ENCODE results near the gene ATG7. TPM values are rescaled to one million over a fixed set of nuclear protein-coding genes. Genes with fewer than 3 reads are reported as not detected.

Gene ATG7, protein sequence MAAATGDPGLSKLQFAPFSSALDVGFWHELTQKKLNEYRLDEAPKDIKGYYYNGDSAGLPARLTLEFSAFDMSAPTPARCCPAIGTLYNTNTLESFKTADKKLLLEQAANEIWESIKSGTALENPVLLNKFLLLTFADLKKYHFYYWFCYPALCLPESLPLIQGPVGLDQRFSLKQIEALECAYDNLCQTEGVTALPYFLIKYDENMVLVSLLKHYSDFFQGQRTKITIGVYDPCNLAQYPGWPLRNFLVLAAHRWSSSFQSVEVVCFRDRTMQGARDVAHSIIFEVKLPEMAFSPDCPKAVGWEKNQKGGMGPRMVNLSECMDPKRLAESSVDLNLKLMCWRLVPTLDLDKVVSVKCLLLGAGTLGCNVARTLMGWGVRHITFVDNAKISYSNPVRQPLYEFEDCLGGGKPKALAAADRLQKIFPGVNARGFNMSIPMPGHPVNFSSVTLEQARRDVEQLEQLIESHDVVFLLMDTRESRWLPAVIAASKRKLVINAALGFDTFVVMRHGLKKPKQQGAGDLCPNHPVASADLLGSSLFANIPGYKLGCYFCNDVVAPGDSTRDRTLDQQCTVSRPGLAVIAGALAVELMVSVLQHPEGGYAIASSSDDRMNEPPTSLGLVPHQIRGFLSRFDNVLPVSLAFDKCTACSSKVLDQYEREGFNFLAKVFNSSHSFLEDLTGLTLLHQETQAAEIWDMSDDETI
- 38.3 and 41.9 TPM in 2 replicates for total RNA-seq

DNA sequence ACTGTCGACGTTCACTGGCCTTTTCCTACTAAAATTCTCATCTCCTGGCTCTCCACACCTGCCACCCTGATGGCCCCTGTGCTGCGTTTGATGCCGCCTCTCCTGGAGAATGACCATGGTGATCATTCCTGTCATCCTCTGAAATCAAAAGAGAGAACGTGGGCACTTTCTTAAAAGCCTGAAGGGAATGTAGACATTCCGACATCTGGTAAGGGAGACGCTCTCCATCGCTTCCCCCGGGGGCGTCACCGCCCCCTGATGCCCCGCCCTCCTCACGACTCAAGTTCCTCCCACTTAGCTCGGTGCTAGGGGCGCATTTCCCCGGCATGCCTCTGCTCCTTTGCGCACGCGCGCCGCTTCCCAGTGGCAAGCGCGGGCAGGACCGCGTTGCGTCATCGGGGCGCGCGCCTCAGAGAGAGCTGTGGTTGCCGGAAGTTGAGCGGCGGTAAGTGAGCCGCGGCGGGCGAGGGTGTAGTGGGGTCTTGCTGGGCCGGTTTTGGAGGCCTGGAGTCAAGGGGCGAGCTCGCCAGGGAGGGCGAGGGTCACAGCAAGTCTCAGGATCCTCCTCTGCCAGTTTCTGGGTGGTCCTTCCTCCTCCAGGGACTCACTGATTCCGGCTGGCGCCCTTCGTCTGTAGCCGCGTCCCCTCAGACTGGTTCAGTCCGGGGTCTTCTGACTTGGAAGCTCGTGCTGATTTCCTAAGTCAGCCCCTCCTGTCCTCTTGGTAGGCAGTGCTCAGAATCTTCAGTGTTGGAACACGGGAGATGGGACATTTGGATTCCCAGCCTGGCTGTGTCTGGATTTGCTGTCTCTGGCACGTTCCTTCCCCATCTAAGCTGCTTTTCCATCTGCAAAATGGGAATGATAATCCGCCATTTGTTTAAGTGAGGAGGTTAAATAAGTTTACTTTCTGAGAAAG lies at the start of gene ATG7:
TSS of gene ATG7 (plus strand) at position 412 of the 919 bp plus-strand sequence. CDS start 26,299 bp downstream, outside the sequence.
- intact Hi-C loops (cut with micrococcal nuclease): loop anchor here (1.0 to 2.0 kb wide), 6 partner anchors 19 to 447 kb away; no protein-coding TSS in a partner anchor

DNA sequence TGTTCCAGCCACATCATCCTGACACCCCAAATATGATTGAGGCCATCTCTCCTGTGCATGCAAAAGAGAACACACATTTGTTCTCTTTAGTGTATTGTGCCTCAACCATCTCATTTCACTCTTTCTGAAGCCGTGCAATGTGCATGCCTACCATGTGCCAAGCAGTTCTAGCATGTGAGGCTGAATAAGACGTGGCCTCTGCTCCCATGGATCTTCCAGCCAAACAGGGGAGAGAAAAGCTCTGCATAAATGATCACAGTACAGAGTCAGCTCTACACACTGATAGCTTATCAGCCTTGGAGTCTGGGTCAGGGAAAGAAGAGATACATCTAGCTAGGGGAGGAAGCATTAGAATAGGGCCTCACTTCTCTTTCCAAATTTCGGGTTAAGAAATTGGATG lies 48.2 kb upstream of the ATG7 start:
- intact Hi-C loops (cut with micrococcal nuclease): no loop called here

DNA sequence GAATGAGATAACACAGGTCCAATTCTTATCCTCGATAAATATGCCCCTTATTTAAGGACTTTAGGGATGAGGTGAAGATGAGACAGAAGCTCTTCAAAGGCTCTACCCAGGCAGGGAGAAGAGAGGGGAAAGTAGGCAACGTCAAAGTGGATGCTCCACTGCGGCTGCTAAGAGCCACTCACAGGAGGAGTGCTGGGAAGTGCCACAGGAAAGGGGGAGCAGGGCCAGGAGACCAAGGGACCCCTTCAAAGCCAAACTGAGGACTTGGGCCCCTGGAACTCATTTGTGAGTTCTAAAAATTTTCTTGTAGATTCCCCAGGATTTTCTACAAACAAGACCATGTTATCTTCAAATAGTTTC lies 47.3 kb upstream of the ATG7 start:
- intact Hi-C loops (cut with micrococcal nuclease): no loop called here

DNA sequence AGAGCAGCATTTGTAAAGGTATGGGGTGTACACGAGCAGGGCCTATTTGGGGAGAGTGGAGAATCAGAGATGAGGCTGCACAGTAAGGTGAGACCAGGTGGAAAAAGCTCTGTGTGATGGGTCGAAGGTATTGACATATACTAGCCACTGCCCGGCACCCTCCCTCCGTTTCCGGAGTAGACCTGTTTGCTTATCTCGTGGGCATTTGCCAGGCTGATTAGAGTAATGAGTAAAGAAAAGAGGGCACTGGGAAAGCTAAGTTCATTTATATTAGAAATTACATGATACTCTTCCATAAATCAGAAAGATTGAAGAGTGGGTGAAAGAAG lies 46.2 kb upstream of the ATG7 start:
- intact Hi-C loops (cut with micrococcal nuclease): no loop called here

DNA sequence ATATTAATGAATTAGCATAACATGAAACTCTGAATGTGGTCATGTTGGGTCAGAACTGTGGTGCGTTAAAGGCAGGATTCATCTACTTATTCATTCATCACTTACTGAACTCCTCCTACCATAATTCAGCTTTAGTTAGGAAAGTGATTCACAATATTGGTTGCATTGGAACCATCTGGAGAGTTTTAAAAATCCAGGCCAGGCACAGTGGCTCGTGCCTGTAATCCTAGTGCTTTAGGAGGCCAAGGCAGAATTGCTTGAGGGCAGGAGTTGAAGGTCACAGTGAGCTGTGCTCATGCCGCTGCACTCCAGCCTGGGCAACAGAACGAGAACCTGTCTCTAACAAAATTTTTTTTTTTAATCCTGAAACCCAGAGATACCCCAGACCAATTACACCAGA lies 44.2 kb upstream of the ATG7 start:
- intact Hi-C loops (cut with micrococcal nuclease): no loop called here

DNA sequence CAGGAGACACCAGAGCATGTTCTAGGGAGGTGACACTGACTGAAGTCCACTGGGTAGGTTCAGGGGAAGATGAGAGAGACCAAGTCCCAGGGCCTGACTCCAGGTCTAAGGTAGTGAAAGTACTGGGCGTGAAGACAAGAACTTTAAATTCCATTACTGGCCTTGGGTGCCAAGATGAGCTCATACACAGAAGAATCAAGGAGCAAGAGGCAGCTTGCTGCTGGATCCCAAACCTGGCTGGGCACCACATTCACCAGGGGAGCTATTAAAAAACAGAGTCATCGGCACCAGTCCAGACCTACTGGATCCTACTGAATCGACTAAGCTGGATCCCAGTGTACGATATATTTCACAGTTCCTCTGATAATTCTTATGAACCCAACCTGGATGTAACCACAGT lies 42.1 kb upstream of the ATG7 start:
- intact Hi-C loops (cut with micrococcal nuclease): no loop called here

DNA sequence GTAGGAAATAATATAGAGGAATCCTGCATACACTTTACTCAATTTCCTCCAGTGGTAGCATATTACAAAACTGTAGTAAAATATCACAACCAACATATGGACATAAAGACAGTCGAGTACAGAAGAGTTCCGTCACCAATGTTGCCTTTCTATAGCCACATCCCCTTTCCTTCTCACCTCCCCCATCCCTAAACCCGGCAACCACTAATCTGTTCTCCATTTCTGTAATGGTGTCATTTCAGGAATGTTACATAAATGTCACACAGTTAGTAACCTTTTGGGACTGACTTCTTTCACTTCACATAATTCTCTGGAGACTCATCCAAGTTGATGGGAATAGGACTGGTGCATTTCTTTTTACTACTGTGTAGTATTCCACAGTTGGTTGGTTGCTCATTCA lies 41.4 kb upstream of the ATG7 start:
- intact Hi-C loops (cut with micrococcal nuclease): no loop called here

DNA sequence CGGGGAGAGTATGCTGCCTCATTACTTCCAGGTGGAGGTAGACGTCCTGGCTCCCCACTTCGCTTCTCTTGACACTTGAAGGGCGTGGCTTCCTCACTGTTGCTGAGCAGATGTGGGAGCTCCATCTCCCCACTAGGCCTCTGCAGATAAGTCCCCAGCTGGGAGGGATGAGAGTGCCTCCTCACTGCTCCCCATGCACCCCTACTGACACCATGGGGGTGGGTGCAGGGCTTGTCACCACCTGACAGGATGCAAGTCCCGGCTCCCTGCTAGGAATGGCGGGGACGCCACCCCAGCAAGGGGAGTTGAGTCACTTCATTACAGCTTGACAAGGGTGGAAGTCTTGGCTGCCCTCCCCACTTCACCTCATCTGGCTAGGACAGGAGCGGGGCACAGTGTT lies 36.8 kb upstream of the ATG7 start:
- intact Hi-C loops (cut with micrococcal nuclease): no loop called here

DNA sequence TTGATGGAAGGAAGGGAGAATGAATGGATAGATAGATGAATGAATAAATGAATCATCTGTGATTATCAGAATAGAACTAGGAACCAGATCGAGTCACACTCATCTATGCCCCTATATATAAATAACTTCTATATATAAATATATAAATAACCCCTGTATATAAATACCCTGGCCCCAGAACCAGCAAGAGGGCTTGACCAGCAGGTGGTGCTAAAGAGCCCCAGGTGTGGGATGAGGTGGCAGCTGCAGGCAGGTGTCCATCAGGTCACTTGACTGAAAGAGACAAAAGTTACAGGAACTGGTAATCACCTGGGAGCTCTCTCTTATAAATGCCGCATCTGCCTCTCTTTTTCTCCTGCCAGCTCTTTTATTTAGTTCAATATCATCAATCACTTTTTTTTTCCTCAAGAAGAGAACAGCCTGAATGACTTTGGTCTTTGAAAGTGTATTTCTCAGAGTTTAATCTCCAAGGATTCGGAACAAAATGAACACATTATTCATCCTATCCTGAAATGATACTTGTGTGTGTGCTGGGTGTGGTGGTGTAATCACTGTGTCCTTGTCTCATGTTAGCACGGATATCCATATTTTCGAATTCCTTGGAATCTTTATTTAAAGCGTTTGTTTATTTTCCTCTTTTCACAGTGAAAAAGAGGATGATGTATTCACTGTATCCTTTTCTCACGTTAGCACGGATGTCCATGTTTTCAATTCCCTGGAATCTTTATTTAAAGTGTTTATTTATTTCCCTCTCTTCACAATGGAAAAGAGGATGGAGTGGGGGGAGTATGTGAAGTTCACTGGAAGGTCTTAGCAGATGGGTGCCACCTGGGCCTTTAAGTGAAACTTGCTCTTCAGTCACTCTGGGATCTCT lies 35.4 kb upstream of the ATG7 start:
- intact Hi-C loops (cut with micrococcal nuclease): loop anchor here (1.0 kb wide), 2 partner anchors 98 to 415 kb away; no protein-coding TSS in a partner anchor

DNA sequence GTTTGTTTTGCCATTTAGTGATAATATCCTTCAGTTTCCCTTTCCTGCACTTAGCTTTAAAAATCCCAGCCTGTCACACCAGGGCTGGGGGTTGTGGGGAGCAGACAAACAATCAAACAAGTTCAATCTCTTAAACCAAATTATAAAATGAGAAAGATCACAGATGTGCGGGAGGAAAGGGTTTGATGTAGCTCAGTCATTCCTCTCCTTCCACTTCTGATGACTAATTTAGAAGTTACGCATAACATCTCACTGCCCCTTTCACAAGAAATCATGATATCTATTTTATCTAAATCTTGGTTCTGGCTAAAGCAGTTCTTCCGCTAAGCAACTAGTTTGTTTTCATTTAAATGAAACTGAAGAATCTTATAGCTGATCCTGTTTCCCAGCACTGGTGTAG lies 34.1 kb upstream of the ATG7 start:
- intact Hi-C loops (cut with micrococcal nuclease): loop anchor here (1.0 to 2.0 kb wide), 2 partner anchors 35 to 388 kb away; partner anchors contain the start of gene ATG7

DNA sequence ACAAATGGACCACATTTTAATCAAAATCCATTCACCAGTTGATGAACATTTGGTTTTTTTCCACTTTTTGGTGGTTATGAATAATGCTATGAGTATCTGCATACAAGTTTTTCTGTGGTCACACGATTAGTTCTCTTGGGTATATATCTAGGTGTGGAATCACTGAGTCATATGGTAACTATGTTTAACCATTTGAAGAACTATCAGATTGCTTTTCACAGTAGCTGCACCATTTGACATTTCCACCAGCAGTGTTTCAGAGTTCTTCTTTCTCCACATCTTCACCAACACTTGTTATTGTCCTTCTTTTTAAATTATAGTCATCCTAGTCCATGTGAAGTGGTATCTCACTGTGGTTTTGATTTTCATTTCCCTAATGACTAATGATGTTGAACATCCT lies 33.3 kb upstream of the ATG7 start:
- intact Hi-C loops (cut with micrococcal nuclease): loop anchor here (1.0 to 2.0 kb wide), 2 partner anchors 34 to 387 kb away; partner anchors contain the start of gene ATG7

DNA sequence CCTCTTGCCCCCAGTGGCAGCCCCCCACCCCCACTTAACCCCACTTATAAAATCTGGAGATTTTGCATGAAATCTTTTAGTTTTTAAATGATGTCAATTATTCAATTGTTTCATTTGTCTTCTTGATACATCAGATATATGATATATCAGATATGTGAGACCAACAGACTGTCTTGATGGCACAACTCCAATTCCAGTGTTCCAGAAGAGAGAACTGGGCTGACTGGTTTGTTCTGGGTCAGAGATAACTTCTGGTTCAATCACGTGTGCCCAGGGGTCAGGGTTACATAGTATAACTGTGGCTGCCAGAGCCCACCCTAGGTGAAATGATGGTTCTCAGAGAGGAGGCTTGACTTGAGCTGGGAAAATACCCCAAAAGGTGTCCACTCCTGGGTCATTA lies 32.4 kb upstream of the ATG7 start:
- intact Hi-C loops (cut with micrococcal nuclease): loop anchor here (2.0 kb wide), 1 partner anchor 33 kb away; the partner anchor contains the start of gene ATG7

DNA sequence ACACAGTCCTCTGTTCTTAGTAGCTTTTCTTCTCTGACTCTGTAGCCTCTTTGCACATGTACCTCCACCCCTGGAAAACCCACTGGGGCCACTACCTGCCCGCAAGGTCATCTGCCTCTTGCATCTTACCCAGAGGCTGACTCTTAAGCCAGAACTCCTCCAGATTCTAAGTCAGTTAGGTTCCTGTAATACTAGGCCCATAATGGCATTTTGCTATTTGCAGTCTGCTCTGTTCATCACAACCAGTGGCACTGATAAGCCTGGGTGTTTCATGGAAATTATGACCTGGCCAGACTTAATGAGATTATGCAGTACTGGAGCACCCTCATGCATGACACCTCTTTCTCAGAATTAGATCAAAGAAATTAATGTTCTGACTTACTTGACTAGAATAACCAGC lies 31.7 kb upstream of the ATG7 start:
- intact Hi-C loops (cut with micrococcal nuclease): no loop called here

DNA sequence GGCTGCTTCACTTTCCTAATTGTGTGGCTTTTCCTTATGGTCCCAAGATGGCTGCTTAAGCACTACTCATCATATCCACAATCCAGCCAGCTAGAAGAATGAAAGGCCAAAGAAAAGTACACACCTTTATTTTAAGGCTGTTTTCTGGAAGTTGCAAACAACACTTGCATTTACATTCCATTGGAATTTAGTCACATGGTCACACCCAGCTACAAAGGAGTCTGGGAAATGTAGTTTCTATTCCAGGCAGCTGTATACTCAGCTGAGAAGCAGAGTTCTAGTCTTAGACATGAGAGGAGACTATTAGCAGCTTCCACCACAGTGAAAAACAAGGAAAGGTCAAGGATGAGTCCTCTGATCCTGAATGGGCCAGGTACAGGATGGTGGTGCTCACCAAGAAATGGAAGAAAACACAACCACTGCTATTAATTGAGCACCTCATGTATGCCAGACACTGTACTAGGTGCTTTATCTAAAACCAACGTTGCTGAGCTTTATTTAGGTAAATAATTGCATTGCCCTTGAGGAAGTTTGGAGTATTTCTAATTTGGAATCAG lies 28.0 kb upstream of the ATG7 start:
- intact Hi-C loops (cut with micrococcal nuclease): no loop called here

DNA sequence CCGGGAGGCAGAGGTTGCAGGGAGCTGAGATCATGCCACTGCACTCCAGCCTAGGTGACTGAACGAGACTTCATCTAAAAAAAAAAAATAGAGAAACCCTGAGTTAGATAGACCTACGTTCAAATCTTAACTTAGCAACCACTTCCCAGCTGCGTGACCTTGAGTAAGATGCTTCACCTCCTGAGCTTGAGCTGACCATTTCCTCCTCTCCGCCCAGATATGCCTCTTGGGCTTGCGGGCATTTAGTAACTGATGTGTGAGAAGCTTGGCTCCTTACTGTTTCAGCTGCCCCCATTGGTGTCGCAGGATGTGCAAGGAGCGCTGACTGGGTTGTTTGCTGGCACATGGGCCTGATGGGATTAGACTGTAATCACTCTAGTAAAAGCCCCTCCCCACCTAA lies 26.9 kb upstream of the ATG7 start:
- intact Hi-C loops (cut with micrococcal nuclease): no loop called here

DNA sequence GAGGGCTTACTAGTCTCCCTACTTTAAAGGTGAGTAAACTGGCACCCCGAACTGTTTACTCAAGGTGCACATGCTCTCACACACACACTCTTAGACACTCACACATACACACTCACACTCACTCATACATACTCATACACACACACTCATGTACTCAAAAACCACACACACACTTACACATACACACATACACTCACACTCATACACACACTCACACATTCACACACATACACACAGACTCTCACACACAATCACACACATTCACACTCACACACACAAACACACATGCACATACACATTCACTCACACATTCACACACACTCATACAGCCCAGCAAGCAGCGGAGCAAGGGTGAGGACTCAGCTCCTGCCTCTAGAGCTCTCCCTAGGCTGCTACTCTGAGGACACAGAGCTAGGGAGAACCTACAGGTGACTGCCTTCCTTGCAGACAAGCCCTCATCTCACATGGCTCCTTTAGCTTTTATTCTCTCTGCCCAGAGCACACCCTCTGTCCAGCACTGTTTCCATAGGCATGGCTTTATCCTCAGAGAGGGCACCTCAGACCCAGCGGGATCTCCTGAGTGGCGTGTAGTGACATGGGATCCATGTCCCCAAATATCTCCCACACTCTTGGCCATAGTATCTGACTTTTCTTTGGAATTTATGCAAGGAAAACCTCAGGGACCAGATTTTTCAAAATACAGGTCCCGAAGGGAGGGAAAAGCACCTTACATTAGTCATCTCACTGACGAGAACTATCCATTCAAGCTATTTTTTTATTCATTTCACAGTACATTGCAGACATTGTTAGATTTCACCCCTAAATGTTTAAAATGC lies 26.2 kb upstream of the ATG7 start:
- intact Hi-C loops (cut with micrococcal nuclease): no loop called here

DNA sequence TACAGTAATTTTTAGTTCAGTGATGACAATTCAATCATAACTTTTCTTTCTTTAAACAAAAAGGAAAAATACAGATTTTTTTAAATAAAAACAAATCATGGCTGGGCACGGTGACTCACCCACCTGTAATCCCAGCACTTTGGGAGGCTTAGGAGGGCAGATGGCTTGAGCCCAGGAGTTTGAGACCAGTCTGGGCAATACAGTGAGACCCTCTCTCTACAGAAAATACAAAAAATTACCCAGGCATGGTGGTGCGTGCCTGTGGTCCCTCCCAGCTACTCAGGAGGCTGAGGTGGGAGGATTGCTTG lies 25.6 kb upstream of the ATG7 start:
- intact Hi-C loops (cut with micrococcal nuclease): no loop called here

DNA sequence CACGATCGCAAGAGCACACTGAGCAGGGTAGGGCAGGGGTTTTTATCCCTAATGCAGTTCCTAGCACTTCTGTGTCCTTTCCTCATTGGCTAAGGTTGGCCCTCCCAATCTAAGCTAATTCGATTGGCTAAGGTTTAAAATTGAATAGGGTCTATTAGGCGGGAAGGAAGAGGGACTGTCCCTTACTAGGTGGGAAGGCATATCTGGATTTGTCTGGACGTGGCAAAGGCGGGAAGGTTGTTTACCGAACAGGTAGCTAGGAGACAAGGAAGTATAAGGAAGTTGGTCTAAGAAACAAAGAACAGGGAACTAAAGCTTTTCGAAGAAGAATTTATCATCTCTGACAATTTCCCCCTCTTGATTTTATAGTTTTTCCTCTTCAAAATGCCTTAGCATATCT lies 24.8 kb upstream of the ATG7 start:
- intact Hi-C loops (cut with micrococcal nuclease): no loop called here

DNA sequence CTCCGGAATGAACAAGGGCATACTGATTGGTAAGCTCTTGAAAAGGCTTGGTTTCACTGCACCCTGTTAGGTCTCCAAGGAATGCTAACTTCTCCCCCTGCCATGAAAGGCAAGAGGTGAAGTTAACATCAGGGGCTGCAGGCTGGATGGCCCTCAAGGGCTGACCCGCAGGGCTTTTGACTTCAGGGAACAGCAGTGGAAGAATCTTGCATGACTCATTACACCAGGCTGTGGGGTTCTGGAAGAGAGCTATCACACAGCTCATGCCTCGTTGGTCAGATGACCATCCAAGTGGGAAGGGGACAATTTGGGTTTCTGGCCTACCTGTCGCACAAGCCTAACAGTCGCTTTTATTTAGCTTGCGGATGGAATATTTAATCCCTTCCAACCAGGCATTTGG lies 23.6 kb upstream of the ATG7 start:
- intact Hi-C loops (cut with micrococcal nuclease): no loop called here
